IMR-90 (cell line): Measurements from ENCODE around the gene NELL1. TPM values are rescaled to one million over a fixed set of nuclear protein-coding genes. Genes with fewer than 3 reads are reported as not detected.

Source experiments
- ATAC-seq: fragments of 200-7000 bp; cut with Tn5 transposase; 2 replicates; pipeline ENCODE4 v1.9.1; 2020; ENCODE audit warnings: low read depth, mild to moderate bottlenecking, moderate library complexity
- BruUV-seq: library from RNA; stranded (reverse); fragments of 400-500 nt; replicated peaks from 2 replicates; lab custom pipeline; 2021; lab: Mats Ljungman, UMichigan
- CTCF ChIA-PET: fragments of 300-600 bp; formaldehyde crosslinking; extraction: SDS; loops from one replicate; lab custom pipeline; 2021; ENCODE audit warnings: antibody characterized with exemption; lab: Yijun Ruan, JAX
- POLR2A ChIA-PET: fragments of 300-600 bp; sonication (Branson Sonifier 250); formaldehyde crosslinking; loops from one replicate; lab custom pipeline; 2022; ENCODE audit warnings: antibody characterized with exemption; ENCODE audit not compliant: unreplicated experiment; lab: Charles Lee
- DNase-seq: peaks from one replicate; pipeline ENCODE4 v3.0.0; 2013
- H2AFZ ChIP-seq: replicated peaks from 2 replicates; pipeline ENCODE3; 2013; ENCODE audit warnings: low read length, mild to moderate bottlenecking; ENCODE audit not compliant: poor library complexity
- H2AK5ac ChIP-seq: 2 replicates; pipeline ENCODE4 v1.6.1; 2013; ENCODE audit warnings: low read depth, low read length, inconsistent platforms
- H2AK9ac ChIP-seq: replicated peaks from 2 replicates; pipeline ENCODE3; 2013; ENCODE audit warnings: mild to moderate bottlenecking, low read depth, low read length, moderate library complexity; ENCODE audit not compliant: poor library complexity
- H2BK120ac ChIP-seq: 2 replicates; pipeline ENCODE4 v1.6.1; 2013; ENCODE audit warnings: low read depth, low read length, inconsistent platforms
- H2BK15ac ChIP-seq: 3 replicates; pipeline ENCODE4 v1.6.1; 2013; ENCODE audit warnings: low read depth, low read length, inconsistent platforms
- H2BK20ac ChIP-seq: 2 replicates; pipeline ENCODE4 v1.6.1; 2013; ENCODE audit warnings: low read depth, mild to moderate bottlenecking, inconsistent platforms, low read length, moderate library complexity
- H2BK5ac ChIP-seq: 2 replicates; pipeline ENCODE4 v1.6.1; 2013; ENCODE audit warnings: mild to moderate bottlenecking, low read depth, low read length, inconsistent platforms; ENCODE audit not compliant: poor library complexity, severe bottlenecking
- H3K14ac ChIP-seq: replicated peaks from 2 replicates; pipeline ENCODE4 v1.6.1; 2013; ENCODE audit warnings: low read depth, low read length, inconsistent platforms
- H3K18ac ChIP-seq: 2 replicates; pipeline ENCODE4 v1.6.1; 2013; ENCODE audit warnings: low read depth, low read length, control low read depth
- H3K23ac ChIP-seq: 2 replicates; pipeline ENCODE4 v1.6.1; 2013; ENCODE audit warnings: low read depth, low read length, inconsistent platforms
- H3K27ac ChIP-seq: 2 replicates; pipeline ENCODE4 v1.5.1; 2013; ENCODE audit warnings: mild to moderate bottlenecking, control low read depth, low read length; ENCODE audit not compliant: insufficient read depth
- H3K27me3 ChIP-seq: 2 replicates; pipeline ENCODE4 v1.6.1; 2013; ENCODE audit warnings: low read length; ENCODE audit not compliant: control insufficient read depth, insufficient read depth
- H3K36me3 ChIP-seq: 2 replicates; pipeline ENCODE4 v1.6.1; 2013; ENCODE audit warnings: low read length, mixed read lengths; ENCODE audit not compliant: control insufficient read depth, insufficient read depth
- H3K4ac ChIP-seq: 2 replicates; pipeline ENCODE4 v1.6.1; 2013; ENCODE audit warnings: low read depth, low read length, inconsistent platforms
- H3K4me1 ChIP-seq: 2 replicates; pipeline ENCODE4 v1.6.1; 2013; ENCODE audit warnings: low read length, mixed read lengths; ENCODE audit not compliant: control insufficient read depth, insufficient read depth
- H3K4me2 ChIP-seq: 2 replicates; pipeline ENCODE4 v1.6.1; 2013; ENCODE audit warnings: low read depth, mild to moderate bottlenecking, control low read depth, low read length, moderate library complexity
- H3K4me3 ChIP-seq: 2 replicates; pipeline ENCODE4 v1.5.1; 2013; ENCODE audit warnings: low read depth, mild to moderate bottlenecking, control low read depth, low read length, moderate library complexity; ENCODE audit not compliant: insufficient read depth
- H3K56ac ChIP-seq: 2 replicates; pipeline ENCODE4 v1.6.1; 2013; ENCODE audit warnings: low read length, inconsistent platforms; ENCODE audit not compliant: insufficient read depth; ENCODE audit errors: extremely low read depth
- H3K79me1 ChIP-seq, 2 experiments: 2 replicates each; pipeline ENCODE4 v1.6.1; 2013; ENCODE audit warnings: low read length in 2 of 2, inconsistent platforms in 1 of 2, low read depth in 1 of 2
- H3K9ac ChIP-seq: 2 replicates; pipeline ENCODE4 v1.6.1; 2013; ENCODE audit warnings: low read depth, low read length, control low read depth
- H3K9me1 ChIP-seq: 2 replicates; pipeline ENCODE4 v1.6.1; 2013; ENCODE audit warnings: low read length, inconsistent platforms; ENCODE audit not compliant: insufficient read depth
- H3K9me3 ChIP-seq: 2 replicates; pipeline ENCODE4 v1.6.1; 2013; ENCODE audit warnings: low read length; ENCODE audit not compliant: control insufficient read depth, insufficient read depth
- H4K20me1 ChIP-seq: 2 replicates; pipeline ENCODE4 v1.6.1; 2013; ENCODE audit warnings: low read length, inconsistent platforms; ENCODE audit not compliant: insufficient read depth
- H4K5ac ChIP-seq: 2 replicates; pipeline ENCODE4 v1.6.1; 2013; ENCODE audit warnings: mild to moderate bottlenecking, low read depth, low read length, control low read depth
- H4K8ac ChIP-seq, 2 experiments: 2 replicates each; pipeline ENCODE4 v1.6.1; 2013; ENCODE audit warnings: low read depth in 2 of 2, low read length in 2 of 2, control low read depth in 1 of 2, inconsistent platforms in 1 of 2
- H4K91ac ChIP-seq: 2 replicates; pipeline ENCODE4 v1.6.1; 2013; ENCODE audit warnings: low read depth, low read length, inconsistent platforms; ENCODE audit not compliant: insufficient read depth
- BHLHE40 ChIP-seq: fragments of 150-350 bp; IDR thresholded peaks from 2 replicates; pipeline ENCODE4 v1.6.1; 2016; ENCODE audit warnings: mild to moderate bottlenecking, low read depth, low read length
- CEBPB ChIP-seq: IDR thresholded peaks from 2 replicates; pipeline ENCODE4 v1.6.1; 2012; ENCODE audit warnings: low read depth, low read length, improper control_type of control experiment
- CHD1 ChIP-seq: IDR thresholded peaks from 2 replicates; pipeline ENCODE4 v1.6.1; 2012; ENCODE audit warnings: low read depth, low read length, improper control_type of control experiment
- FOS ChIP-seq: fragments of 150-350 bp; IDR thresholded peaks from 2 replicates; pipeline ENCODE4 v1.6.1; 2016; ENCODE audit warnings: low read depth, low read length
- MAFK ChIP-seq: IDR thresholded peaks from 2 replicates; pipeline ENCODE4 v1.6.1; 2012; ENCODE audit warnings: low read depth, low read length, improper control_type of control experiment
- MAZ ChIP-seq: IDR thresholded peaks from 2 replicates; pipeline ENCODE4 v1.6.1; 2012; ENCODE audit warnings: low read depth, mild to moderate bottlenecking, low read length, improper control_type of control experiment, moderate library complexity, borderline replicate concordance
- MXI1 ChIP-seq: IDR thresholded peaks from 2 replicates; pipeline ENCODE4 v1.6.1; 2012; ENCODE audit warnings: low read depth, mild to moderate bottlenecking, low read length, moderate library complexity, borderline replicate concordance
- NFE2L2 ChIP-seq: fragments of 150-350 bp; IDR thresholded peaks from 2 replicates; pipeline ENCODE4 v1.6.1; 2016; ENCODE audit warnings: low read depth, mild to moderate bottlenecking, low read length
- POLR2A ChIP-seq: IDR thresholded peaks from 2 replicates; pipeline ENCODE4 v1.6.1; 2012; ENCODE audit warnings: mild to moderate bottlenecking, low read depth, low read length
- RAD21 ChIP-seq: IDR thresholded peaks from 2 replicates; pipeline ENCODE4 v1.6.1; 2012; ENCODE audit warnings: low read length, improper control_type of control experiment
- RCOR1 ChIP-seq: IDR thresholded peaks from 2 replicates; pipeline ENCODE4 v1.6.1; 2012; ENCODE audit warnings: mild to moderate bottlenecking, low read length, improper control_type of control experiment; ENCODE audit not compliant: insufficient replicate concordance
- RFX5 ChIP-seq: IDR thresholded peaks from 2 replicates; pipeline ENCODE4 v1.8.0; 2012; ENCODE audit warnings: low read depth, mild to moderate bottlenecking, low read length, moderate library complexity
- WGBS, 2 experiments: methylation state at CpG; one replicate each; pipeline versions ENCODE4 v1.1.5 to v1.1.7; 2013; ENCODE audit warnings: missing lambda C conversion rate in 2 of 2; ENCODE audit not compliant: insufficient read length in 1 of 2; ENCODE audit errors: extremely low coverage in 2 of 2; 5-methylcytosine and 5-hydroxymethylcytosine counted together
- dilution Hi-C: fragments of 300-500 bp; cut with HindIII; formaldehyde crosslinking; loops from one replicate; pipeline ENCODE4 v1.14.3; 2018; ENCODE audit warnings: low sequenced_read_pairs; ENCODE audit not compliant: unreplicated experiment
- in situ Hi-C: fragments of 300-500 bp; cut with MboI; formaldehyde crosslinking; loops from 3 replicates; pipeline ENCODE4 v1.14.3; 2019; ENCODE audit warnings: low sequenced_read_pairs, inconsistent platforms, mixed read lengths
- intact Hi-C: fragments of 100-400 bp; cut with micrococcal nuclease; formaldehyde crosslinking; loops from 2 replicates; pipeline ENCODE4 v1.10.0; 2022
- polyA plus RNA-seq, 3 experiments: library from polyadenylated mRNA; depleted of rRNA; stranded (reverse); fragments of >200 nt; gene quantifications; 2 replicates each; pipeline ENCODE4 v1.2.3, GENCODE V29; 2012; ENCODE audit warnings: low replicate concordance in 1 of 3
- total RNA-seq: library from RNA; depleted of rRNA; stranded (reverse); fragments of >200 nt; gene quantifications from 2 replicates; pipeline ENCODE4 v1.2.3, GENCODE V29; 2012
- TF ChIP-seq, protein P1 (sequence below): conservative IDR thresholded peaks from 2 replicates; pipeline ENCODE4 v1.5.1; 2012; ENCODE audit warnings: mild to moderate bottlenecking, low read depth, low read length, improper control_type of control experiment
- TF ChIP-seq, protein P2 (sequence below): fragments of 150-350 bp; IDR thresholded peaks from 2 replicates; pipeline ENCODE4 v1.6.1; 2017; ENCODE audit warnings: mild to moderate bottlenecking, antibody characterized with exemption, low read length, low read depth

Gene NELL1
- total and polyA plus RNA-seq, 2 of the 4 experiments (the other 2 are of a cell fraction): not detected

DNA sequence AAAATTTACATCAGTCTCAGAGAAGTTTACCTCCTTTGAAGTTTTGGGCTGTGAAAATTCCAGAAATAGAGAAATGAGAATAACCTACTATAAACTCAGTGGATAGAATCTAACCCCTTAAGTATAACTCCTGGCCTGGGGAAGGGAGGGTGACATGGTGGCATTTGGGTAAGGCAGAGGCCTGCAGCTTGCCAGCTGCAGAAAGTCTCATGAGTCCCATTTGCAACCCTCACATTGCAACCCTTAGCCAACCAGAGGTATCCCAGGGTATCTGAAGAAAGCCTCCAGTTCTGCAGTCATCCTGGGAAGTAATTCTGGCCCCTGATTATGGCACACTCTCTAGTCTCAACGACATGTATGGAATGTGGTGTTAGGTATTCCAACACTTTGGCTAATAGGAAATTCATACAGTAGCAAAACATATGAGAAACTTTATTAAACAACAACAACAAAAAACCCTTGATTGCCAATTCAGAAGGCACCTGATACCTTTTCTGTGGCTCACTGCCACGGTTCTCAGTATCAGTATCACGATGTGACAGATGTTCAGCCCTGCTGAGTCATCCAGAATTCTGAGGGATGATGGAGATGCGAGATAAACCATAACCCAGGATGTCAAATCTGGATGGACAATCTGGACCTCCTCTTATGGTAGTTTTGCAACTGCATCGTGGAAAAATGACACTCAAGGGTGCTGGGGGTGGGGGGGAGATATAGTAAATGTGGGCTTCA lies 743.4 kb downstream of the NELL1 start:
- Histone ChIP-seq H3K9me1 (no peaks in the 10 kb centered on the region), H3K27me3 (no peaks in the 10 kb centered on the region), H4K20me1 (no peaks in the 10 kb centered on the region), H4K91ac (no peak overlapping the region), H3K9me3 (peaks cover 14% of the 10 kb centered on the region), H2BK15ac (no peak overlapping the region), H3K4me1 (no peaks in the 10 kb centered on the region), H3K23ac (no peak overlapping the region), H2AK5ac (no peak overlapping the region), H2BK20ac (no peak overlapping the region), H2AFZ (no peak overlapping the region), H2BK120ac (no peak overlapping the region), H2BK5ac (no peak overlapping the region), H3K4me2 (no peak overlapping the region), H3K36me3 (no peaks in the 10 kb centered on the region), H3K18ac (no peak overlapping the region), H3K4me3 (no peak overlapping the region), H3K27ac (no peak overlapping the region), H4K5ac (no peak overlapping the region), H3K9ac (no peak overlapping the region), H4K8ac (no peak overlapping the region), H3K56ac (no peak overlapping the region), H3K4ac (no peak overlapping the region), H2AK9ac (no peak overlapping the region), H3K14ac (no peak overlapping the region), H3K79me1 (no peaks in the 10 kb centered on the region)
- ATAC-seq (no peak), DNase-seq (no peak)
- CTCF ChIA-PET: no interaction called here
- in situ Hi-C loops: no loop called here
- POLR2A ChIA-PET: no interaction called here
- dilution Hi-C loops: no loop called here
- intact Hi-C loops: no loop called here
- BruUV-seq: no TSS peak
- no CpG with 5 or more reads among the region's 5 CpGs for WGBS, 2 experiments
- TF ChIP-seq FOS (no peak), NFE2L2 (no peak), BHLHE40 (no peak), MAZ (no peak), CHD1 (no peak), RFX5 (no peak), POLR2A (no peak), CEBPB (no peak), RCOR1 (no peak), MXI1 (no peak), MAFK (no peak), RAD21 (no peak)
- TF ChIP-seq, protein P1, sequence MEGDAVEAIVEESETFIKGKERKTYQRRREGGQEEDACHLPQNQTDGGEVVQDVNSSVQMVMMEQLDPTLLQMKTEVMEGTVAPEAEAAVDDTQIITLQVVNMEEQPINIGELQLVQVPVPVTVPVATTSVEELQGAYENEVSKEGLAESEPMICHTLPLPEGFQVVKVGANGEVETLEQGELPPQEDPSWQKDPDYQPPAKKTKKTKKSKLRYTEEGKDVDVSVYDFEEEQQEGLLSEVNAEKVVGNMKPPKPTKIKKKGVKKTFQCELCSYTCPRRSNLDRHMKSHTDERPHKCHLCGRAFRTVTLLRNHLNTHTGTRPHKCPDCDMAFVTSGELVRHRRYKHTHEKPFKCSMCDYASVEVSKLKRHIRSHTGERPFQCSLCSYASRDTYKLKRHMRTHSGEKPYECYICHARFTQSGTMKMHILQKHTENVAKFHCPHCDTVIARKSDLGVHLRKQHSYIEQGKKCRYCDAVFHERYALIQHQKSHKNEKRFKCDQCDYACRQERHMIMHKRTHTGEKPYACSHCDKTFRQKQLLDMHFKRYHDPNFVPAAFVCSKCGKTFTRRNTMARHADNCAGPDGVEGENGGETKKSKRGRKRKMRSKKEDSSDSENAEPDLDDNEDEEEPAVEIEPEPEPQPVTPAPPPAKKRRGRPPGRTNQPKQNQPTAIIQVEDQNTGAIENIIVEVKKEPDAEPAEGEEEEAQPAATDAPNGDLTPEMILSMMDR: no peak
- TF ChIP-seq, protein P2, sequence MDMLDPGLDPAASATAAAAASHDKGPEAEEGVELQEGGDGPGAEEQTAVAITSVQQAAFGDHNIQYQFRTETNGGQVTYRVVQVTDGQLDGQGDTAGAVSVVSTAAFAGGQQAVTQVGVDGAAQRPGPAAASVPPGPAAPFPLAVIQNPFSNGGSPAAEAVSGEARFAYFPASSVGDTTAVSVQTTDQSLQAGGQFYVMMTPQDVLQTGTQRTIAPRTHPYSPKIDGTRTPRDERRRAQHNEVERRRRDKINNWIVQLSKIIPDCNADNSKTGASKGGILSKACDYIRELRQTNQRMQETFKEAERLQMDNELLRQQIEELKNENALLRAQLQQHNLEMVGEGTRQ: no peak
